DND-41 (cell line): Measurements from ENCODE around the gene CNOT1.

ENCODE experiments used
- ATAC-seq: fragments of 200-7000 bp; cut with Tn5 transposase; 3 replicates; pipeline ENCODE4 v1.9.1; 2021; ENCODE audit warnings: low read depth; ENCODE audit not compliant: insufficient read depth
- DNase-seq: peaks from one replicate; pipeline ENCODE4 v3.0.0-alpha.2; 2020
- H2AFZ ChIP-seq: 2 replicates; pipeline ENCODE4 v1.6.0; 2012; ENCODE audit warnings: low read depth, low read length
- H3K27ac ChIP-seq: 2 replicates; pipeline ENCODE4 v1.5.1; 2012; ENCODE audit warnings: low read length, inconsistent platforms
- H3K27me3 ChIP-seq: fragments of 200-600 bp; sonication (generic); 2 replicates; pipeline ENCODE4 v1.6.0; 2012; ENCODE audit warnings: low read length, mild to moderate bottlenecking, inconsistent platforms; ENCODE audit not compliant: insufficient read depth, poor library complexity
- H3K36me3 ChIP-seq: 2 replicates; pipeline ENCODE4 v1.5.1; 2012; ENCODE audit warnings: low read length, inconsistent platforms; ENCODE audit not compliant: insufficient read depth
- H3K4me1 ChIP-seq: 2 replicates; pipeline ENCODE4 v1.5.1; 2012; ENCODE audit warnings: mild to moderate bottlenecking, low read length; ENCODE audit not compliant: insufficient read depth
- H3K4me2 ChIP-seq: 2 replicates; pipeline ENCODE4 v1.6.0; 2012; ENCODE audit warnings: mild to moderate bottlenecking, moderate library complexity, low read length, inconsistent platforms; ENCODE audit not compliant: insufficient read depth
- H3K4me3 ChIP-seq, 2 experiments: fragments of 200-600 bp in 1 of 2; shearing (Covaris generic) in 1 of 2; 2 replicates each; pipeline ENCODE4 v1.5.1; 2012 to 2016; ENCODE audit warnings: inconsistent platforms in 2 of 2, low read length in 2 of 2, mild to moderate bottlenecking in 2 of 2, low read depth in 1 of 2, moderate library complexity in 1 of 2
- H3K79me2 ChIP-seq: 2 replicates; pipeline ENCODE4 v1.6.0; 2012; ENCODE audit warnings: low read length, inconsistent platforms; ENCODE audit not compliant: insufficient read depth
- H3K9ac ChIP-seq: 2 replicates; pipeline ENCODE4 v1.6.0; 2012; ENCODE audit warnings: low read depth, mild to moderate bottlenecking, inconsistent platforms, low read length, moderate library complexity
- H3K9me3 ChIP-seq: 2 replicates; pipeline ENCODE4 v1.5.1; 2012; ENCODE audit warnings: low read length, moderate library complexity, mild to moderate bottlenecking, inconsistent platforms; ENCODE audit not compliant: insufficient read depth, severe bottlenecking
- H4K20me1 ChIP-seq: 2 replicates; pipeline ENCODE4 v1.6.0; 2012; ENCODE audit warnings: low read length; ENCODE audit not compliant: insufficient read depth
- EZH2 ChIP-seq: IDR thresholded peaks from 3 replicates; pipeline ENCODE4 v1.6.1; 2012; ENCODE audit warnings: borderline replicate concordance, low read depth, mild to moderate bottlenecking, moderate library complexity, low read length, inconsistent platforms; ENCODE audit not compliant: severe bottlenecking
- TF ChIP-seq, protein P1 (sequence below): IDR thresholded peaks from 2 replicates; pipeline ENCODE4 v1.5.1; 2012; ENCODE audit warnings: borderline replicate concordance, low read length, moderate library complexity, mild to moderate bottlenecking; ENCODE audit not compliant: poor library complexity, severe bottlenecking; ENCODE audit errors: extremely low read depth

The CNOT1 gene

DNA sequence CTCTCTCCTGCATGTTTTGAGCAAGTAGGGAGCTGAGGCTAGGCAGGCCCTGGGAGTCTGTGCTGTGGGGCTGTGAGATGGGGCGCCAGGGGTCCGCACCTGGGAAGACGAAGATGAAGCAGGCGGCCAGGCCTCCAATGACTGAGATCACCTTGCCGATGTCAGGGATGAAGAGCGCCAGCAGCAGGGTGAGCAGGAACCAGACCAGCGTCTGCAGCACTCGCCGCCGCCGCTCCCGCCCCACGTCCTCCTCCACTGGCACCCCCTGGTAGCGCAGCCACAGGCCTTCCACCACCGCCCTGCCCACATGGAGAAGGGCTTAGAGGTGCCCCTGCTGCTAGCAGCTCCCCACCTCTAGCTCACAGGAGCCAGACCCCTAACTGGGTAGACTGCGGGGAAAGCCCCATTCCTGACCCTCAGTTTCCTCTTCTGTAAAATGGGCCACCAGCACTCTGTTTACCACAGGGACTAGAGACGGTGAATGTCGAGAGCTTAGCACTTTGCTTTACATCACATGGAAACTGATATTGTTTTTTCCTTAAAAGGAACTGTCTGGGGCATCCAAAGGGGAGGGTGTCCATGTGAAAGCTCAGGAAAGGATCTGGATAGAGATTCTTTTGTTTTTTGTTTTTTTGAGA is 41.4 kb upstream of the CNOT1 start:
- no peak for ATAC-seq
- no peak overlapping the region for H2AFZ ChIP-seq
- H3K27me3 ChIP-seq, result no peaks in the 10 kb centered on the region
- H3K79me2 ChIP-seq, result no peaks in the 10 kb centered on the region
- no peak overlapping the region for H3K9ac ChIP-seq
- DNase-seq, result no peak
- H3K36me3 ChIP-seq, result peaks cover 38% of the 10 kb centered on the region
- H3K4me3 ChIP-seq, result no peak overlapping the region
- H4K20me1 ChIP-seq, result no peaks in the 10 kb centered on the region; the same call in 1 of the 2 replicates
- no peak overlapping the region for H3K4me2 ChIP-seq
- H3K9me3 ChIP-seq, result no peaks in the 10 kb centered on the region
- no peaks in the 10 kb centered on the region for H3K4me1 ChIP-seq
- TF ChIP-seq, protein P1, sequence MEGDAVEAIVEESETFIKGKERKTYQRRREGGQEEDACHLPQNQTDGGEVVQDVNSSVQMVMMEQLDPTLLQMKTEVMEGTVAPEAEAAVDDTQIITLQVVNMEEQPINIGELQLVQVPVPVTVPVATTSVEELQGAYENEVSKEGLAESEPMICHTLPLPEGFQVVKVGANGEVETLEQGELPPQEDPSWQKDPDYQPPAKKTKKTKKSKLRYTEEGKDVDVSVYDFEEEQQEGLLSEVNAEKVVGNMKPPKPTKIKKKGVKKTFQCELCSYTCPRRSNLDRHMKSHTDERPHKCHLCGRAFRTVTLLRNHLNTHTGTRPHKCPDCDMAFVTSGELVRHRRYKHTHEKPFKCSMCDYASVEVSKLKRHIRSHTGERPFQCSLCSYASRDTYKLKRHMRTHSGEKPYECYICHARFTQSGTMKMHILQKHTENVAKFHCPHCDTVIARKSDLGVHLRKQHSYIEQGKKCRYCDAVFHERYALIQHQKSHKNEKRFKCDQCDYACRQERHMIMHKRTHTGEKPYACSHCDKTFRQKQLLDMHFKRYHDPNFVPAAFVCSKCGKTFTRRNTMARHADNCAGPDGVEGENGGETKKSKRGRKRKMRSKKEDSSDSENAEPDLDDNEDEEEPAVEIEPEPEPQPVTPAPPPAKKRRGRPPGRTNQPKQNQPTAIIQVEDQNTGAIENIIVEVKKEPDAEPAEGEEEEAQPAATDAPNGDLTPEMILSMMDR, result no peak
- no peak for TF ChIP-seq EZH2
- H3K27ac ChIP-seq, result no peak overlapping the region

DNA sequence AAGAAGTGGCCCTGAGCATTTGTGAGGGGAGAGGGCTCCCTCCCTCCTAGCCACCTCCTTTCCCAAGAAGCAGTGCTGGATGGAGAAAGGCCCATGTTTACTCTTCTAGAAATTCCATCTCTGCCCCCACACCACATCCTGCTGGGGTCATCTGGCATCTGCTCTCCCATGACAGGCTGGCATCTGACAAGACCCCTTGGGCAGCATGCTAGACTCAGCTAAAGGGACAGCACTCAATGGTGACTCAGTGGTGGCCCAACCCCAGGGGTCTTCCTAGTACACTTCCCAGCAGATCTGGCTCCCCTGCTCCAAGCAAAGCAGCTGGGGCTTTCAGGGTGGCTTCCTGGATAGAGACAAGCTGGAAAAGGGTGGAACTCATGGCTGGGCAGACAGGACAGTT is 40.6 kb upstream of the CNOT1 start:
- H3K9ac ChIP-seq, result no peak overlapping the region
- no peak overlapping the region for H3K4me3 ChIP-seq
- no peak overlapping the region for H3K4me2 ChIP-seq
- DNase-seq (no peak), ATAC-seq (no peak)
- H3K27ac ChIP-seq, result no peak overlapping the region
- no peaks in the 10 kb centered on the region for H3K9me3 ChIP-seq
- no peak overlapping the region for H2AFZ ChIP-seq
- H3K27me3 ChIP-seq, result no peaks in the 10 kb centered on the region
- no peaks in the 10 kb centered on the region for H3K4me1 ChIP-seq
- peaks cover 31% of the 10 kb centered on the region for H3K36me3 ChIP-seq
- no peaks in the 10 kb centered on the region for H3K79me2 ChIP-seq
- no peaks in the 10 kb centered on the region; the same call in 1 of the 2 replicates for H4K20me1 ChIP-seq
- no peak for TF ChIP-seq EZH2
- TF ChIP-seq, protein P1, result no peak

DNA sequence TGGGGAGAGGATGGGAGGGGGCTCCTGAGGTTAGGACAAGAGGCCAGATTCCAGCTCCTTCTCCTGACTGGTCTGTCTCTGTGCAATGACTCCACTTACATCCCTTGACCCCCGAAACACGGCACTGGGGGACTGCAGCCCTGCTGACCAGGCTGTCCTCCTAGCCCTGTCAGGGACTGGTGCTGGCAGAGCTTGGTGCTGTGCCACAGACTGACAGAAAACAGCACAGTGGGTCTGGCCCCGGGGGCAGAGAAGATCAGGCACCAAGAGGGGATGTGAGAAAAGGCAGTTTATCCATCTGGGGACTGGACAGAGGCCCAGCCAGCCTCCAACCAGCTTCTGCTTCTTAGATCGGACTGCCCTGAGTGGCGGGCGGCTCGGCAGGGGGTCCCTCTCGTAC is 35.6 kb upstream of the CNOT1 start:
- TF ChIP-seq, protein P1, result no peak
- no peak for TF ChIP-seq EZH2
- Histone ChIP-seq H3K9me3 (no peaks in the 10 kb centered on the region), H3K4me2 (no peak overlapping the region), H3K9ac (no peak overlapping the region), H3K4me3 (no peak overlapping the region), H3K27ac (no peak overlapping the region), H3K4me1 (no peaks in the 10 kb centered on the region), H3K36me3 (peaks cover 12% of the 10 kb centered on the region), H2AFZ (no peak overlapping the region), H3K79me2 (no peaks in the 10 kb centered on the region), H3K27me3 (no peaks in the 10 kb centered on the region), H4K20me1 (no peaks in the 10 kb centered on the region)
- ATAC-seq (no peak), DNase-seq (no peak)
